Measurements from ENCODE around the gene SUSD3. TPM values are rescaled to one million over a fixed set of nuclear protein-coding genes. Genes with fewer than 3 reads are reported as not detected.

Gene SUSD3
- total and polyA plus RNA-seq, 10 of the 15 experiments (the other 5 are each of a cell fraction or from before 2014, with no cell fraction given): 2.5 to 92.0 (median 31.1) TPM

DNA sequence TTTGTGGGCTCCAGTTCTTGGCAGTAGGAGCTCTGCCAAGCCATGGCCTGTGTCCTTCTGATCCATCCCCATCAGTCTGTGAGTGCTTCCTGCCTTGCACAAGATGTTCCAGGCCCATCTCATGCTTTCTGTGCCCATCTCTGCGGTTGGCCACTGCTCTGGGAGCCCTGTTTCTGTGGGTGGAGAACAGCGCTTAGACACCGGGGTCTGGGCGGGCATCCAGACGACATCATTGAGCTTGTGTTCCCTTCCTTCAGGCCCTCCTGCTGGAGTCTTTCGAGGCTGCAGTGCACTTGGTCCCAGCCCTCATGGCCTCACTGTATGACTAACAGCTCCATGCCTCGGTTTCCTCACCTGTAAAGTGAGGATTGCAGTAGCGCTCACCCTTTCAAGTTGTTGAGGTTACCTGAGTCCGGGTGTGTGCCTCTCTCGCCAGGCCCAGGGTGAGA is 22.6 kb downstream of the SUSD3 start (continued):
- TF ChIP-seq, protein P1, sequence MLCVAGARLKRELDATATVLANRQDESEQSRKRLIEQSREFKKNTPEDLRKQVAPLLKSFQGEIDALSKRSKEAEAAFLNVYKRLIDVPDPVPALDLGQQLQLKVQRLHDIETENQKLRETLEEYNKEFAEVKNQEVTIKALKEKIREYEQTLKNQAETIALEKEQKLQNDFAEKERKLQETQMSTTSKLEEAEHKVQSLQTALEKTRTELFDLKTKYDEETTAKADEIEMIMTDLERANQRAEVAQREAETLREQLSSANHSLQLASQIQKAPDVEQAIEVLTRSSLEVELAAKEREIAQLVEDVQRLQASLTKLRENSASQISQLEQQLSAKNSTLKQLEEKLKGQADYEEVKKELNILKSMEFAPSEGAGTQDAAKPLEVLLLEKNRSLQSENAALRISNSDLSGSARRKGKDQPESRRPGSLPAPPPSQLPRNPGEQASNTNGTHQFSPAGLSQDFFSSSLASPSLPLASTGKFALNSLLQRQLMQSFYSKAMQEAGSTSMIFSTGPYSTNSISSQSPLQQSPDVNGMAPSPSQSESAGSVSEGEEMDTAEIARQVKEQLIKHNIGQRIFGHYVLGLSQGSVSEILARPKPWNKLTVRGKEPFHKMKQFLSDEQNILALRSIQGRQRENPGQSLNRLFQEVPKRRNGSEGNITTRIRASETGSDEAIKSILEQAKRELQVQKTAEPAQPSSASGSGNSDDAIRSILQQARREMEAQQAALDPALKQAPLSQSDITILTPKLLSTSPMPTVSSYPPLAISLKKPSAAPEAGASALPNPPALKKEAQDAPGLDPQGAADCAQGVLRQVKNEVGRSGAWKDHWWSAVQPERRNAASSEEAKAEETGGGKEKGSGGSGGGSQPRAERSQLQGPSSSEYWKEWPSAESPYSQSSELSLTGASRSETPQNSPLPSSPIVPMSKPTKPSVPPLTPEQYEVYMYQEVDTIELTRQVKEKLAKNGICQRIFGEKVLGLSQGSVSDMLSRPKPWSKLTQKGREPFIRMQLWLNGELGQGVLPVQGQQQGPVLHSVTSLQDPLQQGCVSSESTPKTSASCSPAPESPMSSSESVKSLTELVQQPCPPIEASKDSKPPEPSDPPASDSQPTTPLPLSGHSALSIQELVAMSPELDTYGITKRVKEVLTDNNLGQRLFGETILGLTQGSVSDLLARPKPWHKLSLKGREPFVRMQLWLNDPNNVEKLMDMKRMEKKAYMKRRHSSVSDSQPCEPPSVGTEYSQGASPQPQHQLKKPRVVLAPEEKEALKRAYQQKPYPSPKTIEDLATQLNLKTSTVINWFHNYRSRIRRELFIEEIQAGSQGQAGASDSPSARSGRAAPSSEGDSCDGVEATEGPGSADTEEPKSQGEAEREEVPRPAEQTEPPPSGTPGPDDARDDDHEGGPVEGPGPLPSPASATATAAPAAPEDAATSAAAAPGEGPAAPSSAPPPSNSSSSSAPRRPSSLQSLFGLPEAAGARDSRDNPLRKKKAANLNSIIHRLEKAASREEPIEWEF (IDR thresholded peaks at IDR 0.05; ENCODE audit: insufficient replicate concordance, low read depth, low read length): no peak
- TF ChIP-seq SREBF1 (IDR thresholded peaks at IDR 0.05; ENCODE audit: low read length): no peak
- no peak for TF ChIP-seq CHD2 (IDR thresholded peaks at IDR 0.05; ENCODE audit: borderline replicate concordance, low read depth, low read length)
- TF ChIP-seq ZZZ3 (IDR thresholded peaks at IDR 0.05; ENCODE audit: control insufficient read depth, insufficient read length, low read depth): no peak
- TF ChIP-seq CHD1 (IDR thresholded peaks at IDR 0.05; ENCODE audit: low read depth, low read length): no peak
- TF ChIP-seq SIX5 (IDR thresholded peaks at IDR 0.05; ENCODE audit: low read depth, low read length, severe bottlenecking): no peak
- TF ChIP-seq, protein P2, sequence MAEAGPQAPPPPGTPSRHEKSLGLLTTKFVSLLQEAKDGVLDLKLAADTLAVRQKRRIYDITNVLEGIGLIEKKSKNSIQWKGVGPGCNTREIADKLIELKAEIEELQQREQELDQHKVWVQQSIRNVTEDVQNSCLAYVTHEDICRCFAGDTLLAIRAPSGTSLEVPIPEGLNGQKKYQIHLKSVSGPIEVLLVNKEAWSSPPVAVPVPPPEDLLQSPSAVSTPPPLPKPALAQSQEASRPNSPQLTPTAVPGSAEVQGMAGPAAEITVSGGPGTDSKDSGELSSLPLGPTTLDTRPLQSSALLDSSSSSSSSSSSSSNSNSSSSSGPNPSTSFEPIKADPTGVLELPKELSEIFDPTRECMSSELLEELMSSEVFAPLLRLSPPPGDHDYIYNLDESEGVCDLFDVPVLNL (IDR thresholded peaks at IDR 0.05; ENCODE audit: low read depth, low read length): no peak
- TF ChIP-seq RFX5 (IDR thresholded peaks at IDR 0.05; ENCODE audit: low read depth, low read length): no peak
- no peak for TF ChIP-seq POLR2AphosphoS2 (IDR thresholded peaks at IDR 0.05; ENCODE audit: low read depth, low read length)
- no peak for TF ChIP-seq HDGF (IDR thresholded peaks at IDR 0.05)
